NB4 (cell line): ENCODE measurements around the gene CNBD2.
"Not testable (repeated sequence)": the region's sequence is repeated elsewhere in the genome, so short reads cannot be mapped to it uniquely, and the experiment has no call there.

Experiments used
- DNase-seq: peaks from one replicate; pipeline ENCODE4 v3.0.0; 2010; ENCODE audit warnings: low read depth
- H3K4me3 ChIP-seq: one replicate; pipeline ENCODE4 v1.5.1; 2011; ENCODE audit warnings: mild to moderate bottlenecking, low read depth, low read length, moderate library complexity
- CTCF ChIP-seq: IDR thresholded peaks from one replicate; pipeline ENCODE4 v1.5.1; 2012; ENCODE audit warnings: low read depth, low read length
- MYC ChIP-seq: IDR thresholded peaks from 2 replicates; pipeline ENCODE4 v1.6.1; 2011; ENCODE audit warnings: low read depth, low read length
- POLR2A ChIP-seq: IDR thresholded peaks from 2 replicates; pipeline ENCODE4 v1.6.1; 2011; ENCODE audit warnings: mild to moderate bottlenecking; ENCODE audit not compliant: insufficient read length; ENCODE audit errors: extremely low read depth
- TF ChIP-seq, protein P1 (sequence below): IDR thresholded peaks from 2 replicates; pipeline ENCODE4 v1.6.1; 2011; ENCODE audit warnings: low read depth, low read length

Gene CNBD2

DNA sequence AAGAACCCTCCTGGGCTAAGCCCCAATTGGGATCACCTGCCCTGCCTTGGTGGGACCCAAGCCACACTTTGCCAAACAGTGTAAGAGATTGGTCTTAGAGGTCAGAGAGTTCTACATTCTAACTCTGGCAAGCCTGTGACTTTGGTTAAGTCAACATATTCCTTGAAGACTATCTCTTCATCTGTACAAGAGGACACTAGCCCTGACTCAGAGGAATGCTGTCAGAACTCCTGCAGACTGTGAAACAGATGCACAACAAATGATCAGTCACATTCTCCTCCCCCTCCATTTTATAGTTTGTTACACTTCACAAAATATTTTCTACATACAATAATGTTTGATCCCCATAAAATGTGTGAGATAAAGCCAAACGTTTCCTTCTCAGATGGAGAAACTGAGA lies 94.4 kb downstream of the CNBD2 start:
- no peak for DNase-seq
- TF ChIP-seq MYC (no peak), CTCF (no peak), POLR2A (no peak)
- TF ChIP-seq, protein P1, sequence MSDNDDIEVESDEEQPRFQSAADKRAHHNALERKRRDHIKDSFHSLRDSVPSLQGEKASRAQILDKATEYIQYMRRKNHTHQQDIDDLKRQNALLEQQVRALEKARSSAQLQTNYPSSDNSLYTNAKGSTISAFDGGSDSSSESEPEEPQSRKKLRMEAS = no peak
- H3K4me3 ChIP-seq = no peak overlapping the region

DNA sequence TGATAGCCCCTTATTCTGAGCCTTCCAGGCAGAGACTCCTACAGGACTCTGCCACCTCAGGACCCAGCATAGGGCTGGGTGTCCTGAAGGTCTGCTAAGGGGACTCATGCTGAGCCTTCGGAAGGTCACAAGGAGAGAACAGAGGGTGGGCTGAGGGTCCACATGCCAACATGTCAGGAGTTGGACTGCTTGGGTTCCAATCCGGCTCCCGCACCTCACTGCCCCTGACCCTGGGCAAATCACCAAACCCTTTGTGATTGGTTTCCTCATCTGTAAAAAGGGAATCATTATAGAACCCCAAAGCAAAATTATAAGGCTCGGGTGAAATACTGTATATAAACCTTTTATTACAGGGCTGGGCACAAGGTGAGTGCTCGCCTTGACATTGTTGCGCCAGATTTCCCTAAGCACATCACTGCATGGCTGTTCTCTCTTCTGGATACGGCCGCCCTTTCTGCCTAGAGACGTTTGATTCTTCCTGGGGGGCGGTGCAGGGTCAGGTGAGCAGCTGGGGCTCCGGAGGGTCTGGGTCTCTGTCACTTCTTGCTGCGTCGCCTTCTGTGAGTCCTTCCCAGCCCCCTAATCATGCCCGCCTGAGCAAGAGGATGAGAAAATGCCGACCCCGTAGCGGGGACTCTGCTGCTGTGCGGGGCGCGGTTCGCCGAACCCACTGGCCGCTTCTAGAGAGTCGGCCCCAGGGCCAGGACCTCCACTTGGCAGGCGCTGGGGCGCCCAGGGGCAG lies 95.7 kb downstream of the CNBD2 start:
- no peak for TF ChIP-seq MYC
- TF ChIP-seq, protein P1 = no peak
- no peak for TF ChIP-seq CTCF
- TF ChIP-seq POLR2A = no peak
- no peak for DNase-seq
- peak overlapping the region; percentile 42 for H3K4me3 ChIP-seq

- peak; percentile 81 for DNase-seq
- TF ChIP-seq, protein P1 = no peak
- TF ChIP-seq MYC (no peak), CTCF (no peak), POLR2A (no peak)
- H3K4me3 ChIP-seq = peak overlapping the region; percentile 60
Observed at GRCh38 chr20:36064658-36065426, 96.5 kb downstream of the CNBD2 start.

DNA sequence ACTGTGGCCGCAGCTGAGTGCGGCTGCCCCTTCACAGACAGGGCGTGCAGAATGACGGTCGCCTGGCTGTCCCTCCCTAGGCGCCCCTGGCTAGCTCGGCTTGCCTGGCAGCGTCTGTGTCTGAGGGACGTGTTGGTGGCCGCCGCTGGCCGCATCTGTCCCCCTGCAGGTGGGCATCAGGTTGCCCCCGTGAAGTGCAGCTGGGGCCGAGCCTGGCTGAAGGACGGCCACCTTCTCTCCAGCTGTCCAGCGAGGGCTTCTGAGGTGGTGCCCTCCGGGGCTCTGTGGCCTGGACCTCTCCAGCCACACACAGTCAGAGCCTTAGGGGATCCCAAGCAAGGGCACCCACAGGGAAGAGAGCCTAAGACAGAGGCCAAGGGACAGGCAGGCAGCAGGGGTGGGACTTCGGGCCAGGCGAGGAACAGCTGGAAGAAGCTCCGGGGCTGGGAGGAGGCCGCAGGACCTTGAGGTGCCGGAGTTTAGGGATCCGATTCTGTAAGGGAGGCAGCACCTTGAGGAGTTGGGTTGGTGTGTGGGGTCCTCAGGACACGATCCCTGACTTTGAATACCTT lies 97.1 kb downstream of the CNBD2 start:
- no peak for TF ChIP-seq MYC
- TF ChIP-seq, protein P1 = no peak
- TF ChIP-seq POLR2A = no peak
- DNase-seq = no peak
- H3K4me3 ChIP-seq = no peak overlapping the region

DNA sequence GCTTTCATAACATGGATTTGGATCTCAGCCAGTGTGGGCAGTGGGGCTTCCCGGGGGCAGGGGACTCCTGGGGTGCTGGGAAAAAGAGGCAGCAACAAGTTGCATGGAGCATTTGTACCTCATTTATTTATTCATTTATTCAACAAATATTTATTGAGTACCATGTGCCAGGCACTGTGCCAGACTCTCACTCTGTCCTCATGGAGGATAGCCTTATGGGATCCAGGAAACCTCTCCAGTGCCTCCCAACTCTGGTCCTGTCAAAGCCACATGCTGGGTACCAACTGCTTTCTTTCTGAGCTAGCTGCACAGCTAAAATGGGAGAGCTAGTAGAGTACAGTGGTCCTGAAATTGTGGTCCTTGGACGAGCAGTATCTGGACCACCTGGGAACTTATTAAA lies 98.4 kb downstream of the CNBD2 start:
- H3K4me3 ChIP-seq = no peak overlapping the region
- DNase-seq = no peak
- TF ChIP-seq, protein P1 = no peak
- no peak for TF ChIP-seq CTCF
- no peak for TF ChIP-seq MYC
- TF ChIP-seq POLR2A = no peak

DNA sequence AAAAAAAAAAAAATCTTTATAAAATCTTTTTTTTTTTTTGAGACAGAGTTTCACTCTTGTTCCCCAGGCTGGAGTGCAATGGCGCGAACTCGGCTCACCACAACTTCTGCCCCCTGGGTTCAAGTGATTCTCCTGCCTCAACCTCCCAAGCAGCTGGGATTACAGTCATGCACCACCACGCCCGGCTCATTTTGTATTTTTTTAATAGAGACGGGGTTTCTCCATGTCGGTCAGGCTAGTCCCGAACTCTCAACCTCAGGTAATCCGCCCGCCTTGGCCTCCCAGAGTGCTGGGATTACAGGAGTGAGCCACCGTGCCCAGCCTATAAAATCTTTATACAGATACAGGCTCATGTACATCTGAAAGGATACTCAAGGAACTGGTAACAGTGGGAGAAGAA lies 100.1 kb downstream of the CNBD2 start:
- DNase-seq = not testable (repeated sequence)

More for the DNA sequence above, 100.1 kb downstream of the CNBD2 start:
- not testable (repeated sequence) for H3K4me3 ChIP-seq
